Measurements from ENCODE around the gene NT5DC4.
"Not testable (repeated sequence)": the region's sequence is repeated elsewhere in the genome, so short reads cannot be mapped to it uniquely, and the experiment has no call there.

- not testable (repeated sequence) for TF ChIP-seq CTCF (IDR thresholded peaks at IDR 0.05; ENCODE audit: insufficient read depth, low read depth, low read length); EZH2 (IDR thresholded peaks at IDR 0.05; ENCODE audit: insufficient read depth, low read length)
Measured at GRCh38 chr2:112716094-112716493, 4.7 kb upstream of the NT5DC4 start.

Measured in astrocyte (in vitro differentiated cells and primary cell).